ENCODE data around the gene ING1. TPM values are rescaled to one million over a fixed set of nuclear protein-coding genes. Genes with fewer than 3 reads are reported as not detected.
"Not testable (repeated sequence)": the region's sequence is repeated elsewhere in the genome, so short reads cannot be mapped to it uniquely, and the experiment has no call there.

The ING1 gene
- total RNA-seq, 1 donor from 2014 or later: 18.0 TPM

DNA sequence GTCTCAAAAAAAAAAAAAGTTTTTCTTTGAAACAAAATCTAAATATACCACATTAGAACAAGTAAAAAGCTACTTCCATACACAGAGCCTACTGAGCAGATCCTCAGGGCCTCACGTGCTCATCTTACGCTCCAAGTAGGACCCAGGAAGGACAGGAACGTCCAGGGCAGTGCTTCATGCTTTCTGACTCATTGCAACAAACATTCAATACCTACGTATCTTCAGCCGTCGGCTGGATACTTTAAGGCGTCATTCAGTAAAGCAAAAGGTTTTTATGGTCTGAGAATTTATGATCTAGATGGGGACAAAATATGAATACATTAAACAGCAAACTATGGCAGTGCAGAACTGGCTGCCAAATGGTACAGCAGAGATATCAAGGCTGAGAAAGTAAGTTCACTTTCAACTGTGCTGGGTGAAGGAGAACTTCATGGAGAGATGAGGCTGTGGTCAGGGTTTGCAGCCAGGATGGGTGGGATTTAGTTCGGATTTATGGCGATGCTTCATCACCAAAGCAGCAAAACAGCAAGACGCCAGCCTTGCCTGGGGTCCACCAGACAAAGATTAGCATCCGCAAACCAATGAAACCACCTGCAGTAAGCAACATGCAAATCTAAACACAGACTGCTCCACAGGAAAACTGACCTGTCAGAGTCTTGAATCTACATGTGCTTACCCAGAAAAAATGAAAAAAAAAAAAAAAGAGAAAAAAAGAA, 28.0 kb upstream of the ING1 start:
- Mint-ChIP-seq H3K27ac (no peak overlapping the region), H3K9me3 (no peaks in the 10 kb centered on the region), H3K36me3 (peaks cover 15% of the 10 kb centered on the region), H3K4me3 (no peak overlapping the region), H3K27me3 (no peaks in the 10 kb centered on the region), H3K4me1 (ENCODE audit: unreplicated experiment) (peaks cover 7% of the 10 kb centered on the region)
- no peak for DNase-seq (ENCODE audit: extremely low spot score, unreplicated experiment)
- no peak for TF ChIP-seq CTCF (conservative IDR thresholded peaks at IDR 0.05)

- Mint-ChIP-seq H3K36me3 (peaks cover 5% of the 10 kb centered on the region), H3K4me3 (no peak overlapping the region), H3K27me3 (no peaks in the 10 kb centered on the region), H3K9me3 (no peaks in the 10 kb centered on the region), H3K27ac (no peak overlapping the region), H3K4me1 (ENCODE audit: unreplicated experiment) (peaks cover 7% of the 10 kb centered on the region)
- no peak for DNase-seq (ENCODE audit: extremely low spot score, unreplicated experiment)
- TF ChIP-seq CTCF (conservative IDR thresholded peaks at IDR 0.05): no peak
Observed at GRCh38 chr13:110687736-110688135, 25.8 kb upstream of the ING1 start.

- Mint-ChIP-seq H3K27me3 (no peaks in the 10 kb centered on the region), H3K9me3 (no peaks in the 10 kb centered on the region), H3K36me3 (peaks cover 5% of the 10 kb centered on the region), H3K27ac (no peak overlapping the region), H3K4me3 (no peak overlapping the region), H3K4me1 (ENCODE audit: unreplicated experiment) (peaks cover 7% of the 10 kb centered on the region)
- no peak for TF ChIP-seq CTCF (conservative IDR thresholded peaks at IDR 0.05)
- no peak for DNase-seq (ENCODE audit: extremely low spot score, unreplicated experiment)
Observed at GRCh38 chr13:110689041-110689440, 24.5 kb upstream of the ING1 start.

DNA sequence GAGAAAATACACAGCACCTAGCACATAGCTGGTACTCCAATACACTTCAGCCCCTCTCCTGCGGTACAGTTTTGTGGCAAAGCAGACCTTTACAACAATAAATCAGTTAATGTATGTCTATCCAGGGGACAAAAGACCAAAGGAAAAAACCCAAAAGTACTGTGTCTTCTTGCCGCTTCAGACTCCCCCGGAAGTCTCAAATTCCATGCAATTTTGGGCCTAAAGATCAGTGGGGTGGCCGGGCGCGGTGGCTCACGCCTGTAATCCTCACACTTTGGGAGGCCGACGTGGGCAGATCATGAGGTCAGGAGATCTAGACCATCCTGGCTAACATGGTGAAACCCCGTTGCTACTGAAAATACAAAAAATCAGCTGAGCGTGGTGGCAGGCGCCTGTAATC, 23.8 kb upstream of the ING1 start:
- no peaks in the 10 kb centered on the region for H3K27me3 Mint-ChIP-seq
- peaks cover 5% of the 10 kb centered on the region for H3K36me3 Mint-ChIP-seq
- no peak overlapping the region for H3K27ac Mint-ChIP-seq
- no peak for TF ChIP-seq CTCF (conservative IDR thresholded peaks at IDR 0.05)
- H3K4me3 Mint-ChIP-seq: no peak overlapping the region
- no peak for DNase-seq (ENCODE audit: extremely low spot score, unreplicated experiment)
- H3K4me1 Mint-ChIP-seq (ENCODE audit: unreplicated experiment): peaks cover 7% of the 10 kb centered on the region
- H3K9me3 Mint-ChIP-seq: no peaks in the 10 kb centered on the region

GRCh38 chr13:110690516-110690915, 23.0 kb upstream of the ING1 start:
- H3K27ac Mint-ChIP-seq: no peak overlapping the region

GRCh38 chr13:110695774-110696173, 17.7 kb upstream of the ING1 start:
- H3K27ac Mint-ChIP-seq; H3K4me1 Mint-ChIP-seq (ENCODE audit: unreplicated experiment); H3K27me3 Mint-ChIP-seq; H3K9me3 Mint-ChIP-seq; H3K4me3 Mint-ChIP-seq: not testable (repeated sequence)
- peak; percentile 20 for DNase-seq (ENCODE audit: extremely low spot score, unreplicated experiment)
- peaks cover 18% of the 10 kb centered on the region for H3K36me3 Mint-ChIP-seq

More at GRCh38 chr13:110690516-110690915, 23.0 kb upstream of the ING1 start:
- TF ChIP-seq CTCF (conservative IDR thresholded peaks at IDR 0.05): no peak
- Mint-ChIP-seq H3K9me3 (no peaks in the 10 kb centered on the region), H3K4me3 (no peak overlapping the region), H3K4me1 (ENCODE audit: unreplicated experiment) (peaks cover 1% of the 10 kb centered on the region), H3K27me3 (no peaks in the 10 kb centered on the region), H3K36me3 (peaks cover 2% of the 10 kb centered on the region)
- no peak for DNase-seq (ENCODE audit: extremely low spot score, unreplicated experiment)

All from type B pancreatic cell (in vitro differentiated cells).